ENCODE data around the gene ZFPM1.

The ZFPM1 gene

DNA sequence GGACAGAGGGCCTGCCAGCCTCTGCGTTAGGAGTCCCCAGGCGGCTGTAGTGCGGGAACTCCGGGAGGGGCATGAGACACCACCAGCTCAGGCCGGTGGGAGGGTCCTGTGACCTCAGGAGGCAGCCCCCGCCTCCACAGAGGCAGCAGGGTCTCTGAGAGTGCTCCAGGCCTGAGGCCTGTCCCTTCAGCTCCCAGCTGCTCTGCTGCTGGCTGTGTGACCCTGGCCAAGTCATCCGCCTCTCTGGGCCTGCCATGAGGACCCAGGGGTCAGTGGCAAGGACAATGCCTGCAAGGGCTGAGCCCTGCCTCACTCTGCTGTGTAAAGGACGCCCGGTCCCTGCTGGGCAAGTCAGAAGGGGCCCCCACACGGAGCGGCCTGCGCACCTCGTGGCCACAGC lies 27.1 kb upstream of the ZFPM1 start:
- H3K27ac ChIP-seq, result no peak overlapping the region
- no peak for TF ChIP-seq ZFX (IDR thresholded peaks at IDR 0.05)
- TF ChIP-seq, protein P1, sequence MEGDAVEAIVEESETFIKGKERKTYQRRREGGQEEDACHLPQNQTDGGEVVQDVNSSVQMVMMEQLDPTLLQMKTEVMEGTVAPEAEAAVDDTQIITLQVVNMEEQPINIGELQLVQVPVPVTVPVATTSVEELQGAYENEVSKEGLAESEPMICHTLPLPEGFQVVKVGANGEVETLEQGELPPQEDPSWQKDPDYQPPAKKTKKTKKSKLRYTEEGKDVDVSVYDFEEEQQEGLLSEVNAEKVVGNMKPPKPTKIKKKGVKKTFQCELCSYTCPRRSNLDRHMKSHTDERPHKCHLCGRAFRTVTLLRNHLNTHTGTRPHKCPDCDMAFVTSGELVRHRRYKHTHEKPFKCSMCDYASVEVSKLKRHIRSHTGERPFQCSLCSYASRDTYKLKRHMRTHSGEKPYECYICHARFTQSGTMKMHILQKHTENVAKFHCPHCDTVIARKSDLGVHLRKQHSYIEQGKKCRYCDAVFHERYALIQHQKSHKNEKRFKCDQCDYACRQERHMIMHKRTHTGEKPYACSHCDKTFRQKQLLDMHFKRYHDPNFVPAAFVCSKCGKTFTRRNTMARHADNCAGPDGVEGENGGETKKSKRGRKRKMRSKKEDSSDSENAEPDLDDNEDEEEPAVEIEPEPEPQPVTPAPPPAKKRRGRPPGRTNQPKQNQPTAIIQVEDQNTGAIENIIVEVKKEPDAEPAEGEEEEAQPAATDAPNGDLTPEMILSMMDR (conservative IDR thresholded peaks at IDR 0.05), result no peak

DNA sequence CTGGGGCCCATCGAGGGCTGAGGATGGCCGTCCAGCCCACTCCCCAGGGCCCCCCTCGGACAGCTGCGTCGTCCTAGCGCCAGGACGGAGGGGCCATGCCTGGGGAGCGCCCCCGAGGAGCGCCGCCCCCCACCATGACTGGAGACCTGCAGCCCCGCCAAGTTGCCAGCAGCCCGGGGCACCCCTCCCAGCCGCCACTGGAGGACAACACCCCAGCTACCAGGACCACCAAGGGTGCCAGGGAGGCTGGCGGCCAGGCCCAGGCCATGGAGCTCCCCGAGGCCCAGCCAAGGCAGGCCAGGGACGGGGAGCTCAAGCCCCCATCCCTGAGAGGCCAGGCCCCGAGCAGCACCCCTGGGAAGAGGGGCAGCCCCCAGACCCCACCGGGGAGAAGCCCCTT lies 25.7 kb upstream of the ZFPM1 start:
- H3K27ac ChIP-seq, result no peak overlapping the region
- TF ChIP-seq, protein P1 (conservative IDR thresholded peaks at IDR 0.05), result no peak
- no peak for TF ChIP-seq ZFX (IDR thresholded peaks at IDR 0.05)

DNA sequence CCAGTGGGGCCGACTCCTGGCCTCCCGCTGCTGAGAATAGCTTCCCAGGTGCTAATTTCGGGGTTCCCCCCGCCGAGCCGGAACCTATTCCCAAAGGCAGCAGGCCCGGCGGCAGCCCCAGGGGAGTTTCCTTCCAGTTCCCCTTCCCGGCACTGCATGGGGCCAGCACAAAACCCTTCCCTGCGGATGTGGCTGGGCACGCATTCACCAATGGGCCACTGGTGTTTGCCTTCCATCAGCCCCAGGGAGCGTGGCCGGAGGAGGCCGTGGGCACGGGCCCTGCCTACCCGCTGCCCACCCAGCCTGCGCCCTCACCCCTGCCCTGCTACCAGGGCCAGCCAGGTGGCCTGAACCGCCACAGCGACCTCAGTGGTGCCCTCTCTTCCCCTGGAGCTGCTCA lies 24.9 kb upstream of the ZFPM1 start:
- no peak overlapping the region for H3K27ac ChIP-seq
- TF ChIP-seq ZFX (IDR thresholded peaks at IDR 0.05), result no peak
- TF ChIP-seq, protein P1 (conservative IDR thresholded peaks at IDR 0.05), result no peak

DNA sequence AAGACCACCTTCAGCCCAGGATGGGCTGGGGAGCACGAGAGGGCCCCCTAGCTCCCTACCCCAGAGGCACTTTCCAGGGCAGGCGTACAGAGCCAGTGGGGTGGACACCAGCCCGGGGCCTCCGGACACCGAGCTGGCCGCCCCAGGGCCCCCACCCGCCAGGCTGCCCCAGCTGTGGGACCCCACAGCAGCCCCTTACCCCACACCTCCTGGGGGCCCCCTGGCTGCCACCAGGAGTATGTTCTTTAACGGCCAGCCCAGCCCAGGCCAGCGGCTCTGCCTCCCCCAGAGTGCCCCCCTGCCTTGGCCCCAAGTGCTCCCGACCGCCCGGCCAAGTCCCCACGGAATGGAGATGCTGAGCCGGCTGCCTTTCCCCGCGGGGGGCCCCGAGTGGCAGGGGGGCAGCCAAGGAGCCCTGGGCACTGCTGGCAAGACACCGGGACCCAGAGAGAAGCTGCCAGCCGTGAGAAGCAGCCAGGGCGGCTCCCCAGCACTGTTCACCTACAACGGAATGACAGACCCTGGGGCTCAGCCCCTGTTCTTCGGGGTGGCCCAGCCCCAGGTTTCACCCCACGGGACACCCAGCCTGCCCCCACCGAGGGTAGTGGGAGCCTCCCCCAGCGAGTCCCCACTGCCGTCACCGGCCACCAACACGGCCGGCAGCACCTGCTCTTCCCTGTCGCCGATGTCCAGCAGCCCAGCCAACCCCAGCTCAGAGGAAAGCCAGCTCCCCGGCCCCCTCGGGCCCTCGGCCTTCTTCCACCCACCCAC lies 24.3 kb upstream of the ZFPM1 start:
- no peak overlapping the region for H3K27ac ChIP-seq
- no peak for TF ChIP-seq ZFX (IDR thresholded peaks at IDR 0.05)
- TF ChIP-seq, protein P1 (conservative IDR thresholded peaks at IDR 0.05), result no peak

DNA sequence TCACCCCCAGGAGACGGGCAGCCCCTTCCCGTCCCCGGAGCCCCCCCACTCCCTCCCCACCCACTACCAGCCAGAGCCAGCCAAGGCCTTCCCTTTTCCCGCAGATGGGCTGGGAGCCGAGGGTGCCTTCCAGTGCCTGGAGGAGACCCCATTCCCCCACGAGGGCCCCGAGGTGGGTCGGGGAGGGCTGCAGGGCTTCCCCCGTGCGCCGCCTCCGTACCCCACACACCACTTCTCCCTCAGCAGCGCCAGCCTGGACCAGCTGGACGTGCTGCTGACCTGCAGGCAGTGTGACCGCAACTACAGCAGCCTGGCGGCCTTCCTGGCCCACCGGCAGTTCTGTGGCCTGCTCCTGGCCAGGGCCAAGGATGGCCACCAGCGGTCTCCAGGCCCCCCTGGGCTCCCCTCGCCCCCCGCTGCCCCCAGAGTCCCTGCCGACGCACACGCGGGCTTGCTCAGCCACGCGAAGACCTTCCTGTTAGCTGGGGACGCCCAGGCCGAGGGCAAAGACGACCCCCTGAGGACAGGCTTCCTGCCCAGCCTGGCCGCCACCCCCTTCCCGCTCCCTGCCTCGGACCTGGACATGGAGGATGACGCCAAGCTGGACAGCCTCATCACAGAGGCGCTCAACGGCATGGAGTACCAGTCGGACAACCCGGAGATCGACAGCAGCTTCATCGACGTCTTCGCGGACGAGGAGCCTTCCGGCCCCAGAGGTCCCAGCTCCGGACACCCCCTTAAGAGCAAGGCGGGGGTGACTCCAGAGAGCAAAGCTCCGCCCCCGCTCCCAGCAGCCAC lies 23.5 kb upstream of the ZFPM1 start:
- no peak overlapping the region for H3K27ac ChIP-seq
- TF ChIP-seq, protein P1 (conservative IDR thresholded peaks at IDR 0.05), result no peak
- TF ChIP-seq ZFX (IDR thresholded peaks at IDR 0.05), result no peak

DNA sequence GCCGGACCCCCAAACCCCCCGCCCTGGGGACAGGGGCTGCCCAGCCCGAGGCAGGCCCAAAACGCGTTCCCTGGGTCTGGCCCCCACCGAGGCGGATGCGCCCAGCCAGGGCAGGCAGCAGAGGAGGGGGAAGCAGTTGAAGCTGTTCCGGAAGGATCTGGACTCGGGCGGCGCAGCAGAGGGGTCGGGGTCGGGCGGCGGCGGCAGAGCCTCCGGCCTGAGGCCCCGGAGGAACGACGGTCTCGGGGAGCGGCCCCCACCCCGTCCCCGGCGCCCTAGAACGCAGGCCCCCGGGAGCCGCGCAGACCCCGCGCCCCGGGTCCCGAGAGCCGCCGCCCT lies 22.9 kb upstream of the ZFPM1 start:
- no peak overlapping the region for H3K27ac ChIP-seq
- TF ChIP-seq, protein P1 (conservative IDR thresholded peaks at IDR 0.05), result no peak
- no peak for TF ChIP-seq ZFX (IDR thresholded peaks at IDR 0.05)
